KG1 (cell line): ENCODE data around the gene PYY.
"Not testable (repeated sequence)": the region's sequence is repeated elsewhere in the genome, so short reads cannot be mapped to it uniquely, and the experiment has no call there.

ENCODE experiments used
- DNase-seq: peaks from one replicate; lab custom pipeline; 2025; lab: John Stamatoyannopoulos, UW

The PYY gene

GRCh38 chr17:43945074-43945829 is 8.5 kb downstream of the PYY start:
- DNase-seq: no peak

DNA sequence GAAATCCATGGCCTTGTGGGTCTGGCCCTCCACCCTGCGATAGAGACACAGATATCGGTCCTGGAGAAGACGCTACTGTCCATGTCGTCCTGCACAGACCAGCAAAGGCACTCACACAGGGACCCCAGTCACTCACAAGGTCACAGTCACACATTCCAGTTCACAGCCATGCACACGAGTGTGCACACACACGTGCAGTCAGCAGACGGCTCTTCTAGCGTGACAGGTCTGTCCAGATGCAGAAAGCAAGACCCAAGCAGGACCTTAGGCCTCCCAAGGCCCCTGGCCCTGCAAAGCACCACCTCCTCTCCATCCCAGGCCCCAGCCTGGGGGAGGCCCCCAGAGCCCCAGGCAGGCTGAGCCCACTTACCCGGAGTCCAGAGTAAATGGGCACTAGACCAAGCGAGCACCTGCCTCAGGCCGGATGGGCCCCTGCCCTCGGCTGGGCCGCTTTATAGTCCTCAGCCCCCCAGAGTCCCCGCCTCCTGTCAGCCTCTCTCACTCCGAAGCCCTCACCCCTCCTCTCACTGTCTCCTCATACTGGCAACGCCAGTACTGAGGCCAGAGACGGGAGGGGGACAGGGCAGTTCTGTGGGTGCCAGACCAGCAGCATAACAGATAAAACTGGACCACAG is 11.6 kb downstream of the PYY start, which contains the start of gene PPY:
TSS of gene PPY (minus strand) at position 426 of the 635 bp plus-strand sequence. CDS start 822 bp downstream, outside the sequence.
- DNase-seq: no peak

GRCh38 chr17:43940630-43941029 is 13.1 kb downstream of the PYY start:
- no peak for DNase-seq

DNA sequence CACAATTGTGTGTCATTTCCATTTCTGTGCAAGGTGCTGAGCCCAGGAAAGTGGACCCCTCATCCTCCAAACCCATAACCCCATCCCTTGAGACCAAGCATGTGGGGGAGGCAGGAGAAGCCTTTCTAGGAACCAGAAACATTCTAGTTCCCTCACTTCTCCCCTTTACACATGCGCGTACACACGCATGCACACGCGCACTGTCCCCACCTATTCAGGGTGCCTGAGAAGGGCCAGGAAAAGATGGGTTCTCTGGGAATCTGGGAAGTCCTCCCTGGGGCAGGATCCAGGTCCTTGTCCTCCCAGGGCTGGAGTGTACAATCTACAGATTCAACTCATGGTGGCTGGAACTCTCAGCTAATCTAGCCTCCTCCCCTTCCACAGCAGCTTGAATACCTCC is 13.9 kb downstream of the PYY start:
- no peak for DNase-seq

DNA sequence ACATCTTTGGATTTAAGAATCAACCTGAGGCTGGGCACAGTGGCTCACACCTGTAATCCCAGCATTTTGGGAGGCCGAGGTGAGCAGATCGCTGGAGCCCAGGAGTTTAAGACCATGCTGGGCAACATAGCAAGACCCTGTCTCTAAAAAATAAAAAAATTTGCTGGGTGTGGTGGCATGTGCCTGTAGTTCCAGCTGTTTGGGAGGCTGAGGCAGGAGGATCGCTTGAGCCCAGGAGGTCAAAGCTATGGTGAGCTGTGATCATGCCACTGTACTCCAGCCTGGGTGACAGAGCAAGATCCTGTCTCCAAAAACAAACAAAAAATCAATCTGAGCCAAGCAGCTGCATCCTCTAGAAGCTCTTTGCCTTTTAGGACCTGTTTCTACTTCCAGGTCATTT is 14.3 kb downstream of the PYY start:
- not testable (repeated sequence) for DNase-seq

DNA sequence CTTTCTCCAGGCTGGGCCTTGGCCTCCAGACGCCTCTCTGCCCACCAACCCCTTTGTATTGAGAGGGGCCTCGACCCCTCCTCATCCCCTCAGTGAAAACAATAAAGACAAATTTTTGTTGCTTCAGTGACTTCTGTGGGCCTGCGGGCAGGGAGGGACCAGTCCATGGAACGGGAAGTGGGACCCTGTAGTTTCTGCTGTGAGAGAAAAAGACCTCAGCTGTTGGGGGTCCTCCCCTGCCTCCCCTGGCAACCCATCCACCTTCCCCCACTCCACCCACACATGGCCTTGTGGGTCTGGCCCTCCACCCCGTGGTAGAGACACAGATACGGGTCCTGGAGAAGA is 14.9 kb downstream of the PYY start:
- no peak for DNase-seq

- no peak for DNase-seq
Observed at GRCh38 chr17:43936434-43936833, 17.3 kb downstream of the PYY start.

DNA sequence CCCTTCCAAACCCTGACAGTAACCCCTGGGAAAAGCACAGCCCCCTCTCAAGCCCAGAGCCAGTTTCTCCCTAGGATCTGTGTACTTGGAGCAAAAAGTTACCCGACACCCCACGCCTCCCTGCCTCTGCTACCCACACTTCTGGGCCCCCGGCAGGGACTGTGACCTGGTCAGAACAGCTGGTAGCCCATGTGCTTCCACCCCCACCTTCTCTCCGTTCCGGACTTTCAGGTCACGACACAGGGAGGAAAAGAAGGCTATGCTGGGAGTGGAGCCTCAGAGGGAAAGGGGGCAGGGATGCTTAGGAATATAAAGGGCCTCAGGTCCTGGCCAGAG is 17.8 kb downstream of the PYY start:
- no peak for DNase-seq

GRCh38 chr17:43935204-43935925 is 18.4 kb downstream of the PYY start:
- DNase-seq: no peak

- no peak for DNase-seq
Observed at GRCh38 chr17:43932923-43933322, 20.8 kb downstream of the PYY start.

- DNase-seq: no peak
Observed at GRCh38 chr17:43932357-43932756, 21.4 kb downstream of the PYY start.

- DNase-seq: no peak
Observed at GRCh38 chr17:43931062-43931571, 22.6 kb downstream of the PYY start.

DNA sequence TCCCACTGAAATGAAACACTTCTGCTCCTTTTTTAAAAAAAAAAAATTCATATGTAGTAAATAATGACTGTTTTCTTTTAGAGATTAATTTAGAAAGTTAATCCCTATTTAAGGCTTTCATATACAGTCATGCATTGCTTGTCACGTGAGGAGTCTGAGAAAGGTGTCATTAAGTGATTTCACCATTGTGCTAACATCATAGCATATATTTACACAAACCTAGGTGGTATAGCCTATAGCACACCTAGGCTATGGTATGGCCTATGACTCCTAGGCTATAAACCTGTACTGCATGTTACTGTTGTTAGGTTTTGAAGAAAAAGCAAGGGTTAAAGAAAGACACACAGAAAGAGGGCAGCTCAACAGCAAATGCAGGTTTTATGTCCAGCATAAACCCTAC is 25.1 kb downstream of the PYY start:
- DNase-seq: no peak

- not testable (repeated sequence) for DNase-seq
Observed at GRCh38 chr17:43927929-43928328, 25.8 kb downstream of the PYY start.

DNA sequence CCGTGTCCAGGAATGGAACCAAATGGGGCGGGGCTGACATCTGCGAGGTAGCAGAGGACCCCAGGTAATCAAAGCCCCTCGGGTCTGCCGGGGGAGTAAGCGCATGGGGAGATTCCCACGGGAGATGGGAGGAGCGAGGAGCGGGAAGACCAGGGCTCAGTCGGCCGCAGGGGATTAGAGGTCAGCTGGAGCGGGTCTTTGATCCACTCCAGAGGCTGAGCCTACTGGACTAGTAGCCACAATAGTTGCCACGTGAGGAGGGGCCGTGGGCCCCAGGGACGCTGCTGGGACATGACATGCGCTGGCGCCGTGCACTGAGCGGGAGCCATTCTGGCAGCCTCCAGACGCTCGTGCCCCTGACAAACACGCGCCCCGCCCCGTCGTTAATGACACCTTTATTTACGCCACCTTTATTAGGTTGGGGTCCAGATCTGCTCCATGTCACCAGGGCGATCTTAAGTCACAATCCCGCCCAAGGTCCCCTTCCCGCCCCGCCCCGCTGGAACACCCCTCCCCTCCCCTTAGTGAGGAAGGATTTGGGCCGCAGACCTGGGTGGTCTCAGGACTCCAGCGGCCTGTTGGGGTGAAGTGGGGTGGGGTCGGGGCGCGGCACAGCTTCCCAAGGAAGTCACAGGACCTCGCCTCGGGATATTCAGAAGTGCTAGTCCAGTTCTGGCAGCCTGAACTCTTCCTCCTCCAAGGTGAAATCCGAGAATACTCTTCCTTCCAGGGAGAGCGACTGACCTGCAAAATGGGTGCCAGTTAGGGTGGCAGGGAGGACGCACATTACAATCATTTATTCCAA is 26.5 kb downstream of the PYY start:
- no peak for DNase-seq

DNA sequence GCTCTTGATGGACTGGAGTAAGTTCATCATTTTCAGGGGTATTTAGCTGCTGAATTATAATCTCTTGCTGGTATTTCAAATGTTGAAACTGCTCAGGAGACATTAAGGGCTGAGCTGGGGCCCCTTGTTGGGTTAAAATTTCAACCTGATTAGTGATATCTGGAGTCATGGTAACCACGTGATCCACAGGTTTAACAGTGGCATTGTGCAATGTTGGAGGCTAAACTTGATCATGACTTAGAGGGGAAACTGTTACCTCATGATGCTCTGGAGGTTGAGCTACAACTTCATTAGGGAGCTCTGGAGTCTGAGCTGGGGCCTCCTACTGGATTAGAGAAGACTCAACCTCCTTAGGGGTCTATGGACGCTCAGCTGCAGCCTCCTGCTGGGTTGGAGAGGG is 29.2 kb downstream of the PYY start:
- no peak for DNase-seq

GRCh38 chr17:43920500-43921095 is 33.1 kb downstream of the PYY start:
- DNase-seq: no peak

- DNase-seq: no peak
Observed at GRCh38 chr17:43918026-43918389, 35.7 kb downstream of the PYY start.

DNA sequence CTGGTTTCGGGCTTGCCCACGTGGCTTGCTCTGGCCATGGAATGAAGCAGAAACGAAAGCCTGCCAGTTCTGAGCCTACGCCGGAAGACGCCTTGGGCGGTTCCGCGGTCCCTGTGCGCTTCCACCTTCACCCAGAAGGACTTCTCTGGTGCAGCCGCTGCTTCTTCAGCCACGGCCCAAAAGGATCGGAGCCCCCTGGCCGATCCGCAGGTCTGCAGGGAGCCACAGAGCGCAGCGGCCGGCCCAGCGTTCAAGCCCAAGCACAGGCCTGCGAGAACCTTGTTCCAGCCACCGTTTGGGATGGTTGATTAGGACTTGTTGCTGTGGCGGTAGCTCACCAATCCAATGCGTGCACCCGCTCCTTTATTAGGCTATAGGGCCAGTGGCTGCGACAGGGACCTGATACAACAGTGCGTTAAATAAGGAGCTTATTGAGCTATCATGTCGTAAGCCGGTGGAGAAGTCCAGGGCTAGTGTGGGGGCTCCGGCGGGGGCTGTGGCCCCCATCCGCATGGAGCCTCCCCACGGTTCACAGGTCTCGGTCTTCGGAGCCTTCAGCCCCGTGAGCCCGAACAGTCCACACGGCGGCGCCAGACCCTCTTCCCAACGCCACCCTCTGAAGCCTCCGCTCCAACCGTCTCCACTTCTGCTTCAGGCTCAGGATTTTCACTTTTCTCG is 36.3 kb downstream of the PYY start:
- no peak for DNase-seq

DNA sequence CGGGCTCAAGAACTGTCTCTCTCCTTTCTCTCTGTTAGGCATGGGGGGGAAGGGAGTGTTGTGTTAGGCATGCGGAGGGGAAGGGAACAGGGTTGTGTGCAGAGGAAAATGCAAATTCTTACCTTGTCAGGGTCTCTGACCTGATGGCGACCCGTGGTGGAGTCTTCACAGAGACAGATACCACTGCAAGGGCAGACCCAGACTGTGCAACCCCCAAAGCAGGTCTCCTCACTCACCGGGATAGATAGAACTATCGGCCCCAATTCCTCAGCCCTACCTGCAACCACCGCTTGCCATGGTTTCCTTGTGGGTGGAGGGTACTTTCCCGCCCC is 36.8 kb downstream of the PYY start:
- no peak for DNase-seq

DNA sequence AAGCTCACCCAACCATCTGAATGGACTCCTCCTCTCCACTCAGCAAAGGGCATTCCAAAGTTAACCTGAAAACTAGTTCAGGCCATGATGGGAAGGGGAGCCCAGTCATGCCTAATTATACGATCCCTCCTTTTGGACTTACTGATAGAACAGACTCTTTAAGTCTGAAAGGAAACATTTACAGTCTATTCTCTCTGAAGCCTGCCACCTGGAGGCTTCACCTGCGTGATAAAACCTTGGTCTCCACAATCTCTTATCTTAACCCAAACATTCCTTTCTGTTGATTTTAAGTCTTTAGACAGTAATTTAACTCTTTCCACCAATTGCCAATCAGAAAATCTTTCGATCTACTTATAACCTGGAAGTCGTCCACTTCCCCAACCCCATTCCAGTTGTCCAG is 37.4 kb downstream of the PYY start:
- no peak for DNase-seq
